NCI-H1092 (cell line): ENCODE results near the gene NAPG.
"Not testable (repeated sequence)": the region's sequence is repeated elsewhere in the genome, so short reads cannot be mapped to it uniquely, and the experiment has no call there.

Experiments used
- DNase-seq: peaks from one replicate; lab custom pipeline; 2025; lab: John Stamatoyannopoulos, UW

NAPG gene

DNA sequence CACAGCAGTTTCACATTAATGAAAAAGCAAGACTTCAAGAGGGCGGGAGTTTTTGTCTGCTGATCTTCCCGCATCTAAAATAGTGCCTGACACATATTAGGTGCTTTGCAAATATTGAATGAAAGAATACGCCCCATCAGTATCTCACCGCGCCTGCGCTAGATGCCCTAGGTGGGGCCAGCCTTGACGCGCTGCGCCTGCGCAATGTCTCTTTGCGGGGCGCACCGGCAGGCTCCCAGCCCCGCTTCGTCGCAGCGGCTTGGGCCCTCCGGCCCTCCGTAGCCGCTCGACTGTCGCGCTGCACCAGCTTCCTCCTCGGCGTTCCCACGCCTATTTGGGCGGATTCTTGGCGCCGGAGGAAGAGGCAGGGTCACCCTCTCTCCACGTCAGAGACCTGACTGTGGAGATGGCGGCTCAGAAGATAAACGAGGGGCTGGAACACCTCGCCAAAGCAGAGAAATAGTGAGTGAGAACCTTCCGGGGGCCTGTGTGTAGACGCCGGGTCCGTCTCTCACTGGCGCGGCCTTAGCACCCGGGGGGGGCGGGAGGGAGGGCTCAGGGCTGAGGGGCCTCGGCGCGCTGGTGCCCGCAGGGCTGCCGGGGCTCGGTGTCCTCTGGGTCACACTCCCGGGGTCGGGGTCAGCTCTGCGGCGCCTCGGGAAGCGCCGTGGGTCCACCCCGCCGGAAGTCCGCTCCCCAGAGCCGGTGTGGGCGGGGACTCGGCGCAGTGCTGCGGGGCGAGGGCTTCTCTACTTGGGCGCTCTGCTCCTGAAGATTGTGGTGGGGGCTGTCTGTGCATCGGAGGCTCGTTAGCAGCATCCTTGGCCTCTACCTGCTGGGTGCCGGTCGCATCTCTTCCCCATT, at the start of gene NAPG:
Gene NAPG (plus strand): TSS at position 331 of the 864 bp plus-strand sequence. CDS start 76 bp downstream, at position 407.
- peak; percentile 84 for DNase-seq

DNA sequence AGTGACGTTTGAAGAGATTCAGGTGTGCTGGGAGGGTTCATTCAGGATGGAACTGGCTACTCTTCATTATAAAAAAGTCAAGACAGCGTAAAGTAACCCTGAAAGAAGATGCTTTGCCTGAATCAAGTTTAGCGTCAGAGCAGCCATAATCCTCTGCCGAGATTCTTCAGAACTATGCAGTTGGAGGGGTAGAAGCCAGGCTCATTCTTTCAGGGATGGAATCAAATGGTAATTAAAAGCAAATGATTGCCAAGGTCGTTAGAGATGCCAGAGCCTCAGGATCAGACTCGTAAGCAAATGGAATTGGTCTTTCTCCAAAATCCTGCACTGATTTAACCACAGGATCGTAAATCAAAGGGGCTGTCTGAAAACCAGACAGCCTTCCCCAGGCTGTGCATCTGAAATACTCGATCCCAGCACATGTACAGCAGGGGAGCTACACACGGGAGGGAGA, 49.5 kb upstream of the NAPG start:
- no peak for DNase-seq

DNA sequence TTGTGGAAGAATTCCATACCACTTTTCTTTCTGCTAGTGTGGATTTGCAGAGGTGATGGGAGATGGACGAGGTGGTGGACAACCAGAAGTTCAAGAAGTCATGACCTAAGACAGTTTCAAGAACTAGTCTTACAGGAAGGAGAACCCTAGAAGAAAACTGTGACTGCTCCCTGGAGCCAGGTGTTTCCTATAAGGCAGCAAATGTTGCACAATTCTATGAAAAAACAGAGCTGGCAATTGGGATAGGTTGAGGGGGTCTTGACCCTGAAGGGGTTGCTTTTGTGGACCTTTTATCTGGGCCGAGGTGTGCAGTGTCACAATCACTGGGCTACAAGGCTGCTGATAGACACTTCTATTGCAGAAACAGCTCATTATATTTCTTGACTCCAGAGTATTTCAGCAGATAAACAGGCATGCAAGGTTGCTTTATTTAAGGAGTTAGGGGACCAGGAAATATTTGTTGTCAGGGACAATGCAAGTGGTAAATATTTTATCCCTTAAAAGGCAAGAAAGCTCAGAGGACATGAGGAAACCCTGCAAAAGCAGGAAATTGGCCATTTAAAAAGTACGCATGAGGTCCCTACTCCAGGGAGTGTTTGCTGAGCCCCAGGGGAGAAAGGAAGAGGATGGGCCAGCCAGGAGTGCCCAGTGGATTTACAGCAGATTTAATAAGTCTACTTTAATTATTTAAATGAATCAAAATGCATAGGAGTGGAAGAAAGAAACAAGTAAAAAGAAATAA, 48.5 kb upstream of the NAPG start:
- no peak for DNase-seq

DNA sequence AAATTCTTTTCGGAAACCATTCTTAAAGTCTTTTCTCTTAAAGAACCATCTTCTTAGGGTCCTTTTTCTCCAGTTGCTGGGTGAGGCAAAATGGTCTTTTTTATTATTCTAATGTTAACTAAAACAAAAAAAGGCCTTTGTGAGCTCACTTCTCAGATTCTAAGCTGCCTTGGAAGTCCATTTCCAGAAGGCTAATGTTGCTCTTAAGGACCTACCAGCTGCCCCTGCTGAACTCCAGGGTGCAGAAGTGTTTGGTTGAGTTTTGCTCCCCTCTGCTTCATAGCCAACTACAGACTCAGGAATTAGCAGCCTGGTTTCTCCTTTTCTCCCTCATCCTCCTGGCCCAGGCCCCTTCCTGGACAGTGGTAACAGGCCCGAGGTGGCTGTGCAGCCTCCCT, 48.0 kb upstream of the NAPG start:
- no peak for DNase-seq

DNA sequence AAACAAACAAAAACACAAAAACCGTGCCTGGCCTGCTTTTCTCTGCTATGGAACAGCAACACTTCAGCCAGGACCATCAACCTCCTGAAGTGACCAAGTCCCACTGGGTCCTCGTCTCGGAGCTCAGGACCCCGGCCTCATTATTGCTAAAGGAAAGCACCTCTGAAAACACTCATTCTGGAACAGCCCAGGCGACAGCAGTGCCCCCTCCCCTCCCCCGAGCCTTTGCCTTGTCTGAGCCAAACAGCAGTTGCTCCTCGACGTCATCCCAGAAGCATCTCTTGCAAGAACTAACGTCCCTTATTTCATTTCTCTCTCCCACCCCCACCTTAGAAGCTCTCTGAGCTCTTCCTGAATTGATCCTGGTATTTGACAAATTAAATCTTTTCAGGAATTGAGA, 44.0 kb upstream of the NAPG start:
- no peak for DNase-seq

DNA sequence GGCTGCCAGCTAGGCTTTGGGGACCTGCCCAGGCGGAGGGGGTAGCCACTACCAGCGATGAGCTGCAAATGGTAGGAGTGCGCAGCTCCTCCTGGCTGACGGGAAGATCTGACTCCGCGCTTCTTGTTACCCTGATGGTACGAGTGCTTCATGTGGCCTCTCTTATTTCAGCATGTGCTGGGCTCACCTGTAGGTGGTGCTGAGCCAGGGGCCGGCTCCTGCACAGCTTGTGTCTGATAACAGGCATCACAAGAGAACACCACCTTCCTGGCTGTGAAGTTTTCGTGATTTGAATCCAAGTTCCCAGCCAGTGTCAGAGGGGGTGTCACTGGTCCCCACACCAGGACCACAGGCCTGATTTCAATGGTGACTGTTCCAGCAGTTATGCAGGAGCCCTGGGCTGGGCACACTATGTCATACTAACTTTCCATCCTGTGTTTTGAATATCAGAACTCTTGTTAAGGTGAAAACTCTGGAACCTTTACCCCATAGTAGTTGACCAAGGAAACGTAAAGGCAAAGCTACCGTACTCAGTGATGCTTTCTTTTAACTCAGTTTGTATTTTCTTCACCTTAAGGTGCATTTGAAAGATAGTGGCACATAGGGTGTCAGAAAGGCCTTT, 43.4 kb upstream of the NAPG start:
- no peak for DNase-seq

DNA sequence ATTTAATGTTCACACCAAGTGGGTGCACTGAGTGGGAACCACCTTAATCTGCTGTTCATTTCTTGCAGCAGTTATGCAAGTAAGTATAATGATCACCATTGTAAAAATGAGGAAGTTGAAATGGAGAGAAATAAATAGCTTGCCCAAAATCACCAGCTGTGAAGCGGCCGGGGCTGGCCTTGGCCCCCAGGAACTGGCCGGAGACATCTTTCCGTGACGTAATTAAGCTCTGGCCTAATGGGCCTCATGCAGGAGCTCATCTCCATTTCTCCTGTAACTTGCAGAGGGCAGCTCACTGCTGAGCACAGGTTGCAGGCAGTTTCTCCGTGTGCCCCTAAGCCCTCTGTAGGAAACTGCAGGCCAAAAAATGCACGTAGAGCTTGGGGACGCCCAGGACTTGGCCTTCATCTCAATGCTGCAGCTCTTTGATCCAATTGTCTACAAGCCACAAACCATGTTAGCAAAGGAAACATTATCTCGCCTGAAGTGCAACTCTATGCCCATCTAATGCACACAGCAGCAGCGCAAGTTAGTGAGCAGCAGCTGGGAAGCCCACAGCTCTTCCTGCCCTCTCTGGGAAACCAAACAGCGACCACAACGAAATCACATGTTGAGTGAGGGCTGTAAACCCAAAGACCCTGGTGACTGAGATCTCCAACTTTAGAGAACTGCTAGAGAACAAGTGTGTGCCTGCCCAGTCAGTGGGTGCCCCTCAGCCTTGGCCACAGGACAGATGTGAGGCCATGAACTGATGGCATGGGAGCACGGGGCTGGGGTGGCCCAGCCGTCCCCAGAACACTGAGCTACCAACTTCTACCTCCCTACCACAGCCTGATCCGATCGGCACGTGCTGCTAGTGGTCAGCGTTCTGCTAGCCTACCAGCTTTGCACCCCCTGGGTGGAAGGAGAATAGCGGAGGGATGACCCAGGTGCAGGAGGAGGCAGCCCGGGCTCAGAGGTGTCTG, 42.6 kb upstream of the NAPG start:
- no peak for DNase-seq

DNA sequence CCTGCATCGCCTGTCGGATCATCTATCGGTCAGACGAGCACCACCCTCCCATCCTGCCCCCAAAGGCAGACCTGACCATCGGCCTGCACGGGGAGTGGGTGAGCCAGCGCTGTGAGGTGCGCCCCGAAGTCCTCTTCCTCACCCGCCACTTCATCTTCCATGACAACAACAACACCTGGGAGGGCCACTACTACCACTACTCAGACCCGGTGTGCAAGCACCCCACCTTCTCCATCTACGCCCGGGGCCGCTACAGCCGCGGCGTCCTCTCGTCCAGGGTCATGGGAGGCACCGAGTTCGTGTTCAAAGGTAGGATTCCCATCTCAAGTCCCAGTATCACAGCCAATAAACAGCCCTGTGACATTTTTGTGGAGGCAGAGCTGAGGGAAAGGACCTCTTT, 40.4 kb upstream of the NAPG start:
- no peak for DNase-seq

DNA sequence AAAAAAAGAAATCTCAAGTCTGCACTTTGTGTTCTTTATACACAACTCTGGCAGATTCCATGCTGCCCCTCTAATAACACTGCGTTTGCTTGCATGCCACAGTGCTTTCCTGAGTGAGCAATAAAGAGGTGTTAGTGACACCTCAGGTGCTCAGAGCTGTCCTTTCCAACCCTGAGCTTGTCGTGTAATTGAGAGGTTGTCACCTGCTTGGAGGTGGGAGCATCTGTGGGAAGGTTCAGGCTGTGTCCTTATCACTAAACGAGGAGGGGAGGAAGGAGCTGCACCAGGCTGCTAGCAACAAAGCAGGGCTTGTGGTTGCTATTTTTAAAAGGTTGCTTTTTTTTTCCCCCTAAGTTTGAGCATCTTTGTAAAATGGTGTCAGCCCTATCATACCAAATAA, 39.5 kb upstream of the NAPG start:
- DNase-seq, result no peak

DNA sequence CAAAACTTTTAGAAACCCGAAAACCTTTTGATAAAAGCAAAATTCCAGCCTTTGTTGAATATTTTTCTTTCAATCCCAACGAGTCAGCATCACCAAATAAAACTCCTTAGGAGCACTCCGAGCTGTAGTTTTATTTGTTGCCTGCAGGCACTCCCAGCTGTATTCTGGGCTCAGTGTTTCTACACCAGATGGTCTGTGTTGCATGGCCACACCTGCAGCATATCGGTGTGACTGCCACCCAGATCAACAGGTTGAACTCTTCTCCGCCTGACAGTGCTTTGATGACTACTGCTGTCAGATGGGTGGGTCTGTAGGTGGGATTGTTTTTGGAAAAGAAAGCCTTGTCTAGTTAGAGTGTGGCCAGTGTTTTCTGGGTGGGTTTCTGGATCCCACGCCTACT, 38.7 kb upstream of the NAPG start:
- DNase-seq, result no peak

DNA sequence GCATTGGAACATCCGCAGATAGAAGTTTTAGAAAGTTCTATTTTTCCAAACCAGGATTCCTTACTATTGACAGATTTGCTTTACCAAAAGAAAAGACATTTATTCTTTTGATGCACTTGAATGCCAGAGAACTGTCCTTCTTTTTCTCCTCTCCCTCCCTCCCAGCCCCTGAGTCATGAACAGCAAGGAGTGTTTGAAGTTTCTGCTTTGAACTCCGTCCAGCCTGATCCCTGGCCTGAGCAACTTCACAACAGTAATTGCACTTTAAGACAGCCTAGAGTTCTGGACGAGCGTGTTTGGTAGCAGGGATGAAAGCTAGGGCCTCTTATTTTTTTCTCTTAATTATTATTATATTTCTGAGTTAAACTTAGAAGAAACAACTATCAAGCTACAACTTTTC, 37.8 kb upstream of the NAPG start:
- no peak for DNase-seq

DNA sequence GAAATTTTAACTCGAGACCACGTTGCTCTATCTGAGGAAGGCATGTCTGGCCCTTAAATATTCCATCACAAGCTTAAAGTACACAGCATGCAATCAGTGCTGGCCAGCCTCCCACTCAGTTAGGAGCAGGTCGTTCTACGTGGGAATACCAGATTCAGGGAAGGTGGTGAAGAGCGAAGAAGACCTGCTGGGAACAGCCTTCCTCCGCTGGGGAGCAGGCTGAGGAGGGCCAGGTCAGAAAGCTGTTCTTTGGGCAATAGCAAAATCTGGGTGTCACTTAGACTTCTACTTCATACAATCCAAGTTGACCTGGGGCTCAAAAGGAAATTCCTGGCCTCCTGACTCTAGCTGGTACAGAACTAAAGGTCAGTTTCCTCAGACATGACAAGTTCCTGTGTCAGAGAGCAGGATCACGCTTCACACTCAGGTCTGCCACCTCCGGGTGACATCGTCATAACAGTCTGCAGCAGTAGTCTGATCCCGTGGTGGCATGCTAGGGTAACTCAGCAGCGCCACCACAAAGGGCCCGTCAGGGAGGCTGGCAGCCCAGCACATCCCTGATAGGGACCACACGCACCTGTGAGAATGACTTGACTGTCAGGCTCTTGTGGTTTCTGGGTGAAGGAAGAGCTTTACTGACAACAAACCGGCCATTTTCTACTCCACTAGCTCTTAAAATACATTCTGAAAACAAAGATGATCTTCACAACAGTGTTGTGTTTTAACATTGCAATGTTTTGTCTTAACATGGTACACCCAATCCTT, 35.2 kb upstream of the NAPG start:
- no peak for DNase-seq

DNA sequence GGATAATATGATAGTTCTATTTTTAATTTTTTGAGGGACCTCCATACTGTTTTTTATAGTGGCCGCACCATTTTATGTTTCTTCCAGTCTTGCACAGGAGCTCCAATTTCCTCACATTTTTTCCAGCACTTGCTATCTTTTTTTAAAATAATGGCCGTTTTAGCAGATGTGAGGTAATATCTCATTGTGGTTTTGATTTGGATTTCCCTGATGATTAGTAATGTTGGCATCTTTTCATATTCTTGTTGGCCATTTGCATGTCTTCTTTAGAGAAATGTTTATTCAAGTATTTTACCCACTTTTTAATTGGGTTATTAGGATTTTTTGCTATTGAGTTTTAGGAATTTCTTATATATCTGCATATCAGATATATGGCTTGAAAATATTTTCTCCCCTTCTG, 29.9 kb upstream of the NAPG start:
- DNase-seq, result no peak

DNA sequence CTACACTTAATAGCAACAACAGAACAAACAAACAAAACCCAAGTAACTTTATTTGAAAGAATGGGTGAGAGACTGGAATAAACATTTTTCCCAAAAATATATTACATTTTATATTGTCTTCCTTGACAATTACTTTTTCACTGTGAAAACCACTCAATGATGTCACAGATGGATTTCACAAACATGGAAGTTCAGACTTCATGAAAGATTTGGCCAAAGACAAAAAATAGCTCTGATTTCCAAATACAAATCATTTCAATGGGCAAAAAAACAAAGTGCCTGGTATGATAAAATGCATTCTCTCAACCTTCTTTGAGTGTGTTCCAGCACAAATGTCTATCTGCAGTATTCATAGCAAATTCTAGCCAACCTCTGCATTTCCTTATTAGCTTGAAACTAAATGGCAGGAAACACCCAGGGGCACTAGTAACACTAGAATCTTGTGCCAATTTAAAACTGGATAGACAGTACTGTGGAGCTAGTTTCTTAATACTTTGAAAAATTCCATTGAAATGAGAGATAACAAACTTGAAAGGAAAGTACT, 28.5 kb upstream of the NAPG start:
- DNase-seq, result no peak

DNA sequence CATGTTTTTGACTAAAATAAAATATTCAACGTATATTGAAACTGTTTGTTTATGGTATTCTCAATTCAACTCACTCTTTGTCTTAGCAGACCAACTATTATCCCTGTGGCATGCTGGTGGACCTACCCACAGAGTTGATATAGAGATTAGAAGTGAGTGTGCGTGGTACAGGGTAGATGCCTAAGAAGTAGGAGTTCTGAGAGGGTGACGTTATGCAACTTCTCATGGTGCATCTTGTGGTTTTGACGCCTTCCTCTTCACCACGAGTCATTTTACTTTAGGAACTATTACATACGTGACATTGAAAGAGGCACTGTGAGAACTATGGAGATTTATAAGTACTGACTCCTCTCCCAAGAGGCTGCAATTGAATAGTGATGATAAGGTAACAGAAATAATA, 26.6 kb upstream of the NAPG start:
- no peak for DNase-seq

DNA sequence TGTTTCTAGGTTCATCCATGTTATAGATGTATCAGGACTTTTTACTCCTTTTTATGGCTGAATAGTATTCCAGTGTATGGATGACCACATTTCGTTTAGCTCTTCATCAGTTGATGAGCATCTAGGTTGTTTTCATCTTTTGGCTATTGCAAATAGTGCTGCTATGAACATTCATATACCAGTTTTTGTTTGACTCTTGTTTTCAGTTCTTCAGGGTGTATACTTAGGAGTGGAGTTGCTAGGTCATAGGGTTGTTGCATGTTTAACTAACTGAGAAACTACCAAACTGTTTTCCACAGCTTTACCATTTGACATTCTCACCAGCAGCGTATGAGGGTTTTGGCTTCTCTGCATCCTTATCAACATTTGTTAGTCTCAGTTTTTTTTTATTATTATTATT, 25.8 kb upstream of the NAPG start:
- DNase-seq, result no peak

DNA sequence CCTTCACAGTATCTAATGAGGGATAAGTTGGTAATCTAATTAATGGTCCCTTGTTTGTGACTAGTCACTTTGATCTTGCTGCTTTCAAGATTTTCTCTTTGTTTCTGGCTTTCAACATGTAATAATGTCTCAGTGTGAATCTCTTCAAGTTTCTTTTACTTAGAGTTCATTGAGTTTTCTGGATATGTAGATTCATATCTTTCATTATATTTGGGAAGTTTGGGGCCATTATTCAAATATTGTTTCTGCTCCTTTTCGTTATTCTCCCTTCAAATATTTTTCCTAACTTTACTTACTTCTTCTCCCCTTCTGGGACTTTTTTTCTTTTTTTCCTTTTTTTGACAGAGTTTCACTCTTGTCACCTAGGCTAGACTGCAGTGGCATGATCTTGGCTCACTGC, 21.1 kb upstream of the NAPG start:
- DNase-seq, result no peak

DNA sequence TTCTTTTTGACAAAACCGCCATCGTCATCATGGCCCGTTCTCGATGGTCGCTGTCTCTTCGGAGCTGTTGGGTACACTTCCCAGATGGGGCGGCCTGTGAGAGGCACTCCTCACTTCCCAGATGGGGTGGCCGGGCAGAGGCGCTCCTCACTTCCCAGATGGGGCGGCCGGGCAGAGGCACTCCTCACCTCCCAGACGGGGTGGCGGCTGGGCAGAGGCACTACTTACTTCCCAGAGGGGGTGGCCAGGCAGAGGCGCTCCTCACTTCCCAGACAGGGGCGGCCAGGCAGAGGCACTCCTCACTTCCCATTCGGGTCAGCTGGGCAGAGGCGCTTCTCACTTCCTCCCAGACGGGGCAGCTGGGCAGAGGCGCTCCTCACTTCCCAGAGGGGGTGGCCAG, 19.9 kb upstream of the NAPG start:
- DNase-seq, result not testable (repeated sequence)

DNA sequence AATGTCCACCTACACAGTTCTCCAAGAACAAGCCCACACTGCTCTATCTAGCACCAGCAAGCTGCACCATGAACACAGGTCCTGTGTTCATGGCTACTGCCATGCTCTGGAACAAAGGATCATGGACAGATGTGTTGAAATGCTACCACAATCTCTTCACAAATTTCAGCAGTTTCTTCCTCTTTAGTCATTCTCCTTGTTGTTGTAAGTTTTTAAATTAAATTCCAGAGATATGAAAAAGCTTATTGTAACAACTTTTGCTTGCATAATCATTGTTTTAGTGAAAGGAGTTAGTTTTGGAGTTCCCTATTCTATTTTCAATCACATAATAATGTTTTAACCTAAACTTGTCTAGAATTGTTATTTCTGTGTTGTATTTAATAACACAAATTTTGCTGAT, 17.2 kb upstream of the NAPG start:
- no peak for DNase-seq

DNA sequence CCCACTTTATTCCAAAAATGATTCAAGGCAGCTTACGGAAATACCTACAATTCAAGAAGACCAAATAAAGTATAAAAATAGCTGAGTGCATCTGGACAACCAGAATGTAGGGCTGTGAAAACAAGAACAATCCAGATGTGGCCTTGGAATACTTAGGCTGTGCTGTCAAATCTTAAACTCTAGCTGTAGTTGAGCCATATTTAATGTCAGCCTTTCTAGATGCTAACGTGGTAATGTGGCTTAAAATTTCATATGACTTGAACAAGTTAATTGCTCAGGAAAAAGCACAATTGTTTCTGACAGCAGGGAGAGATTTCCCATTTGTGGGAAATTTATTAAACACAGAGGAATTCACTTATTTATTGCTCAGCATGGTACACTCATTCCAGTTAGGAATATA, 14.6 kb upstream of the NAPG start:
- DNase-seq, result no peak

DNA sequence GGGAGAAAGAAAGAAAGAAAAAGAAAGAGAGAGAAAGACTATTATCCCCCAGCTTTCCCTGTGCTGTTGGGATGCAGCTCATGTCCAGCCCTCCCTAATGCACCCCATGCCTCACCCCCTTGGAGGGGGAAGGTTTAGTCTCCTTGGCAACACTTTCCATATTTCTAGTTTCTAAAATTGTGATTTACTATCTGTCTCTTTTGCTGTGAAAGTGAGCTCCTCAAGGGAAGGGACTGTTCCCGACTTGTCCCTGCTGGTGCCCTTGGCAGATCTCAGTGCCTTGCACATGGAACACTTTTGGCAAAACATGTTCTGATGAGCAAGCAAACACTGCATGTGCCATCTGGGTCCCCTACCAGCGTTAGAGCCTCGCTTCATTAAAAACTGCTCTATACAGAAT, 11.7 kb upstream of the NAPG start:
- no peak for DNase-seq
